K562 (cell line): ENCODE results near the gene MAP1S. TPM values are rescaled to one million over a fixed set of nuclear protein-coding genes. Genes with fewer than 3 reads are reported as not detected.
A peak's percentile ranks its signal among the peaks of the same experiment; 100 is the strongest.

ENCODE experiments used
- ATAC-seq: fragments of 200-7000 bp; cut with Tn5 transposase; 3 replicates; pipeline ENCODE4 v1.9.1; 2020; ENCODE audit warnings: moderate library complexity
- BruUV-seq: library from RNA; stranded (reverse); fragments of 400-500 nt; replicated peaks from 2 replicates; lab custom pipeline; 2021; lab: Mats Ljungman, UMichigan
- CTCF ChIA-PET: fragments of 300-600 bp; formaldehyde crosslinking; extraction: SDS; loops from one replicate; lab custom pipeline; 2021; ENCODE audit warnings: low intra/inter-chr PET ratio; lab: Yijun Ruan, JAX
- POLR2A ChIA-PET: fragments of 300-600, 350-650 bp; sonication (Branson Sonifier 250); formaldehyde crosslinking; extraction: SDS; loops from one replicate; lab custom pipeline; 2021; ENCODE audit warnings: antibody characterized with exemption, inconsistent platforms; lab: Yijun Ruan, JAX
- DNase-seq, 4 experiments: peaks; one replicate each; pipeline versions ENCODE4 v3.0.0 to v3.0.0-alpha.2; 2011 to 2018; ENCODE audit warnings: low spot score in 3 of 4, mixed read lengths in 3 of 4; ENCODE audit errors: extremely low read depth in 1 of 4
- FAIRE-seq: peaks from 2 replicates; lab custom pipeline; 2011; peaks lifted over from hg19 to GRCh38; lab: Jason Lieb, UNC
- H2AFZ ChIP-seq: 2 replicates; pipeline ENCODE4 v1.6.0; 2011; ENCODE audit warnings: low read depth, low read length, control low read depth, inconsistent platforms
- H3K27ac ChIP-seq: fragments of 200-600 bp; 3 replicates; pipeline ENCODE4 v1.8.0; 2011; ENCODE audit warnings: low read depth, mild to moderate bottlenecking, control low read depth, inconsistent platforms, low read length, moderate library complexity, mixed read lengths; ENCODE audit errors: extremely low read depth
- H3K27me3 ChIP-seq, 2 experiments: fragments of 300-600 bp in 1 of 2; 2 replicates in 1 of 2; 3 replicates in 1 of 2; pipeline versions ENCODE4 v1.6.0 to v1.8.0; 2011; ENCODE audit warnings: inconsistent platforms in 2 of 2, low read length in 2 of 2, mild to moderate bottlenecking in 1 of 2, mixed read lengths in 1 of 2, moderate library complexity in 1 of 2; ENCODE audit not compliant: control insufficient read depth in 2 of 2, insufficient read depth in 2 of 2
- H3K36me3 ChIP-seq: fragments of 300-600 bp; 3 replicates; pipeline ENCODE4 v1.8.0; 2011; ENCODE audit warnings: mild to moderate bottlenecking, low read length, inconsistent platforms; ENCODE audit not compliant: control insufficient read depth, insufficient read depth
- H3K4me1 ChIP-seq, 2 experiments: fragments of 200-600 bp in 1 of 2; replicated peaks in 1 of 2; 2 replicates in 1 of 2; 3 replicates in 1 of 2; pipeline versions ENCODE4 v1.5.1 to v1.8.0; 2011; ENCODE audit warnings: inconsistent platforms in 2 of 2, low read length in 2 of 2, mild to moderate bottlenecking in 1 of 2, mixed read lengths in 1 of 2, moderate library complexity in 1 of 2; ENCODE audit not compliant: control insufficient read depth in 2 of 2, insufficient read depth in 2 of 2
- H3K4me2 ChIP-seq: 2 replicates; pipeline ENCODE4 v1.6.1; 2011; ENCODE audit warnings: low read length, control low read depth, inconsistent platforms, mixed read lengths; ENCODE audit not compliant: insufficient read depth
- H3K4me3 ChIP-seq: fragments of 200-600 bp; sonication (generic), shearing (Covaris generic); 2 replicates; pipeline ENCODE4 v1.5.1; 2016; ENCODE audit warnings: control low read depth, inconsistent platforms
- H3K79me2 ChIP-seq: fragments of 200-600 bp; 3 replicates; pipeline ENCODE4 v1.8.0; 2011; ENCODE audit warnings: low read length, inconsistent platforms; ENCODE audit not compliant: control insufficient read depth, insufficient read depth
- H3K9ac ChIP-seq, 2 experiments: 2 replicates each; pipeline versions ENCODE4 v1.6.0 to v1.6.1; 2011; ENCODE audit warnings: low read depth in 2 of 2, low read length in 2 of 2, control low read depth in 1 of 2, inconsistent platforms in 1 of 2, mild to moderate bottlenecking in 1 of 2, mixed read lengths in 1 of 2; ENCODE audit not compliant: insufficient read depth in 1 of 2
- H3K9me1 ChIP-seq: one replicate; pipeline ENCODE4 v1.6.0; 2011; ENCODE audit warnings: inconsistent platforms, mild to moderate bottlenecking, low read length, moderate library complexity; ENCODE audit not compliant: control insufficient read depth, insufficient read depth
- H3K9me3 ChIP-seq: replicated peaks from 2 replicates; pipeline ENCODE4 v1.5.1; 2011; ENCODE audit warnings: low read depth, low read length, inconsistent platforms; ENCODE audit not compliant: control insufficient read depth, insufficient read depth
- H4K20me1 ChIP-seq: replicated peaks from 2 replicates; pipeline ENCODE4 v1.6.1; 2011; ENCODE audit warnings: low read length, inconsistent platforms, mixed read lengths; ENCODE audit not compliant: control insufficient read depth, insufficient read depth
- KLF16 ChIP-seq: IDR thresholded peaks from 2 replicates; pipeline ENCODE4 v1.6.1; 2016; ENCODE audit warnings: antibody characterized with exemption
- POLR2G ChIP-seq: fragments of 200-400 bp; formaldehyde crosslinking; IDR thresholded peaks from 2 replicates; pipeline ENCODE4 v1.6.1; 2017; ENCODE audit warnings: low read depth, mild to moderate bottlenecking, antibody characterized with exemption, low read length, moderate library complexity
- RBFOX2 ChIP-seq: fragments of 200-400 bp; formaldehyde crosslinking; IDR thresholded peaks from 2 replicates; pipeline ENCODE4 v1.6.1; 2017; ENCODE audit warnings: low read depth, mild to moderate bottlenecking, low read length, moderate library complexity
- RBM22 ChIP-seq: fragments of 200-400 bp; formaldehyde crosslinking; IDR thresholded peaks from 2 replicates; pipeline ENCODE4 v1.6.1; 2018; ENCODE audit warnings: low read length, low read depth; ENCODE audit not compliant: poor library complexity, severe bottlenecking
- ZBTB33 ChIP-seq: sonication (generic); formaldehyde crosslinking; IDR thresholded peaks from 2 replicates; pipeline ENCODE4 v1.8.1; 2023; ENCODE audit warnings: mild to moderate bottlenecking, missing genetic modification reagents
- WGBS: fragments of 100-300 bp; shearing (Covaris generic); methylation state at CpG from one replicate; pipeline ENCODE4 v1.1.6; 2016; ENCODE audit warnings: low coverage, mixed read lengths; ENCODE audit not compliant: insufficient coverage; ENCODE audit errors: missing lambda C conversion rate; 5-methylcytosine and 5-hydroxymethylcytosine counted together
- in situ Hi-C: fragments of 300-500 bp; cut with MboI; formaldehyde crosslinking; loops from 4 replicates; pipeline ENCODE4 v1.15.0; 2018; ENCODE audit warnings: inconsistent platforms, mixed read lengths
- intact Hi-C: fragments of 100-400 bp; cut with micrococcal nuclease; formaldehyde crosslinking; loops from 2 replicates; pipeline ENCODE4 v1.14.2; 2022
- polyA plus RNA-seq, 8 experiments: library from polyadenylated mRNA; depleted of rRNA in 4 of 8; stranded (reverse) in 5 of 8; unstranded in 3 of 8; fragments of >200 nt; fragmentation: Nextera tagmentation in 2 of 8; fragmentation: Illumina TruSeq in 1 of 8; extraction: Ambion mirVana in 2 of 8; extraction: Trizol in 1 of 8; gene quantifications; 2 replicates each; pipeline versions ENCODE4 v1.2.1 to v1.2.3, GENCODE V29; 2011 to 2014; ENCODE audit warnings: inconsistent platforms in 1 of 8, missing spikeins in 1 of 8
- total RNA-seq, 7 experiments: library from RNA; depleted of rRNA in 6 of 7; stranded (reverse); fragments of >200 nt in 6 of 7; fragmentation: Illumina TruSeq in 2 of 7; extraction: Trizol in 2 of 7; gene quantifications; 2 replicates each; pipeline versions ENCODE4 v1.2.1 to v1.2.3, GENCODE V29; 2011 to 2021; ENCODE audit warnings: low replicate concordance in 1 of 7

MAP1S gene
- total and polyA plus RNA-seq, 9 of the 15 experiments (the other 6 are each of a cell fraction or from before 2014, with no cell fraction given) = 2.0 to 81.0 (median 9.5) TPM

DNA sequence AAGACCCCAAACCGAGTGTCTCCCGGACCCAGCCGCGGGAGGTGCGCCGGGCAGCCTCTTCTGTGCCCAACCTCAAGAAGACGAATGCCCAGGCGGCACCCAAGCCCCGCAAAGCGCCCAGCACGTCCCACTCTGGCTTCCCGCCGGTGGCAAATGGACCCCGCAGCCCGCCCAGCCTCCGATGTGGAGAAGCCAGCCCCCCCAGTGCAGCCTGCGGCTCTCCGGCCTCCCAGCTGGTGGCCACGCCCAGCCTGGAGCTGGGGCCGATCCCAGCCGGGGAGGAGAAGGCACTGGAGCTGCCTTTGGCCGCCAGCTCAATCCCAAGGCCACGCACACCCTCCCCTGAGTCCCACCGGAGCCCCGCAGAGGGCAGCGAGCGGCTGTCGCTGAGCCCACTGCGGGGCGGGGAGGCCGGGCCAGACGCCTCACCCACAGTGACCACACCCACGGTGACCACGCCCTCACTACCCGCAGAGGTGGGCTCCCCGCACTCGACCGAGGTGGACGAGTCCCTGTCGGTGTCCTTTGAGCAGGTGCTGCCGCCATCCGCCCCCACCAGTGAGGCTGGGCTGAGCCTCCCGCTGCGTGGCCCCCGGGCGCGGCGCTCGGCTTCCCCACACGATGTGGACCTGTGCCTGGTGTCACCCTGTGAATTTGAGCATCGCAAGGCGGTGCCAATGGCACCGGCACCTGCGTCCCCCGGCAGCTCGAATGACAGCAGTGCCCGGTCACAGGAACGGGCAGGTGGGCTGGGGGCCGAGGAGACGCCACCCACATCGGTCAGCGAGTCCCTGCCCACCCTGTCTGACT is 7.9 kb downstream of the MAP1S start:
- no TSS peak for BruUV-seq
- CTCF ChIA-PET = no interaction called here

More for the DNA sequence above, 7.9 kb downstream of the MAP1S start:
- intact Hi-C loops (no loop called here), in situ Hi-C loops (no loop called here)
- TF ChIP-seq ZBTB33 (CRISPR knock-in tag) (peak; percentile 23; the same call in 1 of the 2 replicates), KLF16 (no peak), POLR2G (peak; percentile 14; the same call in 1 of the 2 replicates), RBM22 (peak; percentile 16), RBFOX2 (peak; percentile 62)
- no peak for FAIRE-seq
- H2AFZ ChIP-seq = no peak overlapping the region
- POLR2A ChIA-PET = interaction anchor here (1.2 kb wide), 1 partner anchor 22 kb away, joined by 3 read pairs; no protein-coding TSS in a partner anchor
- no peaks in the 10 kb centered on the region for H3K27me3 ChIP-seq
- H4K20me1 ChIP-seq = peaks cover 4% of the 10 kb centered on the region; the same call in 1 of the 2 replicates
- 95% methylated on average over 35 of the region's 62 CpGs for WGBS
- H3K27ac ChIP-seq = no peak overlapping the region
- peak in 1 of 4 experiments; percentile 46 for DNase-seq
- peaks cover 1 to 28% of the 10 kb centered on the region in 2 experiments; a peak in 4 of 5 replicates for H3K4me1 ChIP-seq
- H3K9me1 ChIP-seq = no peaks in the 10 kb centered on the region
- peaks cover 14% of the 10 kb centered on the region for H3K79me2 ChIP-seq
- H3K9me3 ChIP-seq = no peaks in the 10 kb centered on the region
- H3K36me3 ChIP-seq = peaks cover 89% of the 10 kb centered on the region
- H3K4me2 ChIP-seq = no peak overlapping the region
- 0 out of 4 replicates have a peak overlapping the region, but pooled peaks of 1 of the 2 experiments have one; percentile 43 for H3K9ac ChIP-seq
- ATAC-seq = no peak; the same call in 2 of the 3 replicates
- H3K4me3 ChIP-seq = no peak overlapping the region
